ENCODE results near the gene FRS2.

FRS2 gene

DNA sequence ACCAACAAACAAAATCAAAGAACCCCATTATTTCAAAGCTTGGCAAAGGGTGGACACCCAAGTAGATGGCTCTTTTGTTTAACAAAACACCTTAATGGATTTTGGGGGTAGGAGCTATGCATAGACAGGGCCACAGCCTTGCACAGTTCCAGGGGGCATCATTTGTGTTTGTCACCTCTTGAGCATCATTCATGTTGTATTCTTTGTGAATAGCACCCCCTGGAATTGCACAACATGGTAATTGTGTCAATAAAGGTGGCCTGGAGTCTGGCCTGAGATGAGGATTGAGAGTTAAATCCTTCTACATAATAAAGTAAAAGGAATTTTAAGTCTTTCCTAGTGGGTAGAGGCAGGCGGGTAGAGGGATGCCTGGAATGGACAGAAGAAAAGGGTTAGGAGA, 3.3 kb upstream of the FRS2 start:
- no peak for DNase-seq

DNA sequence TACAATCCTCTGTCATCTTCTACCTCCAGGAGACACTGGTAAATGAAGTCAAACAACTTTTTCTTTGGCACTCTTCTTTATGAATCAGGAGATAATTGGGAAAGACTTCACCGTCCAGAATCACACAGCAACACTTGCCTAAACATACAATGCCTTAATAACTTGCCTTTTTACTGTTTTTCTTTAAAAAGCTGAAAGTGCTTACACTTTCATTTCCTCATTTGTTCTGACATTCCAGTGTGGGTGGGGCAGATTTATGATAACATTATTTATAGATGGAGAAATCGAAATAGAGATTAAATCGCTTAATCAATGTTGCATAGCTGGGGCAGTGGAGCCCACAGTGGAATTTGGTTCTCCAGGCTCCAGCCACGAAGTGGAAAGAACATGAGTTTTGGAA, 2.8 kb upstream of the FRS2 start:
- no peak for DNase-seq

DNA sequence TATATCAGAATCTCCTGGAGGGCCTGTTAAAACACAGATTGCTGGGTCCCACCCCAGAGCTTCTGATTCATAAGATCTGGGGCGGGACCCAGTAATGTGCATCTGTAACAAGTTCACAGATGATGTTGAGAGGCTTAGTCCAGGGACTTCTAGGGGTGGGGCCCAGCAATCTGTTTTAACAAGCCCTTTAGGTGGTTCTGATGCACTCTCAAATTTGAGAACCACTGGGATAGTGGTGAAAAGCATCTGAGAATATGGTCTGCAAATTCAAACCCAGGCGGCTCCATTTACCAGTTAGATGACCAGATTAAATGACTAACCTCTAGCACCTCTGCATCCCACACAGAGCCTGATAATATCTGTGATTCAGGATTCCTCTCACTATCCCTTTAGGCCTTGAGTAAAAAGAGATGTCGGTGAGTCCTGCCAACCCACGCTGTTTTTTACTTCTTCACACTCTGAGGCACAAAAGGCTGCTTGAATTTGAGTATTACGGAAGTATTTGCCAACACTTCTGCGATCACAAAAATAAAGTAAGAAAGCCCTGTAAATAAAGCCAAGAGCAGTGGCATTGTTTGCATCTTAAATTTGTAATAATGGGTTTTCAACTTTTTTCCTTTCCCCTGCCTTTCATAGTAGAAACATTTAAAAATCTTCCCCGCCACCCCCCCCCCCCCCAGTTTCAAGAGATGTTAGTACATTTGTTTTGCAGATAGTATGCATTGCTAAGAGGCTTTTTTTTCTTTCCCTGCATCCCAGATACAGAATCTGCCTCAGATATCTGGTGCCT, 1.8 kb upstream of the FRS2 start:
- no peak for DNase-seq

DNA sequence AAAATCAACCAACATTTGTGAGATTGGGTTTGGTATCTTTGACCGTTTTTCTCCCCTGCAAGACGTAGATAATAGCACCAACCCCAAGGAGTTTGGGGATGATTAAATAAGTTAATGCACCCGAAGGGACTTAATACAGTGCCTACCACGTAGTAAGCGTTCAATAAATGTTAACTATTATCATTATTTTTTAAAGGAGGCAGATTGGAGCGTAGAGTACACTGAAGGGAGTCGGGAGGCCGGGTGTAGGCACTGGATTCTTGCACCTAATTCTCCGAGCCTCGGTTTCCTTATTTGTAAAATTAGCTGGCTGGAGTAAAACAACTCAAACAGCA, 367 bp upstream of the FRS2 start:
- DNase-seq: no peak

DNA sequence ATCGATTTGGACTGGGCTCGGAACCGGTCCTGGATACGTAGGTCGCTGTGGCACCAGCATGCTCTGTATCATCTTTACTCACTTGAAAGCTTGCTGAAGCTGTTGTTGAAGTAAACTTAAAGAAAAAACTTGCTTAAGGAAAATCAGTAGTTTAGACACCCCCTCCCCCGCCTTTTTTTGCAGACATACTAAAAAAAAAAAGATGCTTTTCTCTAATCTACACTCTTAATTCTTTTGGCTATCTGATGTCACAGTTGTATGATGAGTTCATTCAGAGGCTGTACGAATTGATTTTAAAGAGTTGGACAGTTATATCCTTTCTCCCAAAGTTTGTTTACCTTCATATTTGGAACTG, 865 bp downstream of the FRS2 start:
- DNase-seq: no peak

DNA sequence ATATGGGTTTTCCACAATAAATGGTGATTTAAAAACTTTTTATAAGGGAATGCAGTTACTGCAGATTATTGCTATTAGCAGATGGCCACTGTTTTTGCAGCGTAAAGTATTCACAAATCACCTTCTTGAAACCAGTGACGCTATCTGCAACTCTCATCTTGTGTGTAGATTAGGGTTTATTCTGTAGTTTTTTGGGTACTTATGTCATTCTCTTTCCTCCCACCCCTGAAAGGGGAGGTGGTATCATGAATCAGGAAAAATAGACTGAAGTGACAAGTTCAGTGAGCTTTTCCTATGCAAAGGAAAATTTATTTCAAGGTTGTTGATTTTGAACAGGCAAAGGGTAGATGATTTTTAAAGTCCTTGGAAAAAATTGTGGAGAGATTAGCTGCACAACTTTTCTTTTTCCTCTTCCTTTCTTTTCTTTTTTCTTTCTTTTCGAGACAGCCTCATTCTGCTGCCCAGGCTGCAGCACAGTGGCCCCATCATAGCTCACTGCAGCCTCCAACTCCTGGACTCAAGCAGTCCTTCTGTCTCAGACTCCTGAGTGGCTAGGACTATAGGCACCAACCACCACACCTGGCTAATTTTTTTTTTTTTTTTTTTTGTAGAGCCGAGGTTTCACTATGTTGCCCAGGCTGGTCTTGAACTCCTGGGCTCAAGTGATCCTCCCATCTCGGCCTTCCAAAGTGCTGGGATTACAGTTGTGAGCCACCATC, 1.6 kb downstream of the FRS2 start:
- no peak for DNase-seq

DNA sequence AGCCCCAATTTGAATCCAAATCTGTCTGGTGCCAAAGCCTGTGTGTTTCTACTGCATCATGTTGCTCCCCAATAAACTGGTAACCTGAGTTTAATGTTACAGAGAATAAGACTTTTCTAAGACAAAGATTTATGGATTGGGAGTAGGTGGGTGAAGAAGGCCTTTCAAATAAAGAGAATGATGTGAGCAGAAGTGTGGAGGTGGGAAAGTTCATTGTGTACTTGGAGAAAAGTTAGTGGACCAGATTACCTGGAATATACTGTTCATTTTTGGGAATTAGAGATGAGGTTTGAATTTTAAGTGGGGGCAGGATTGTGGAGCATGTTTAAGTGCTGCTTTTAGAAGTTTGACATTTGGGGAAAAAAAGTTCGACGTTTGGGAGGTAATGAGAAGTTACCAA, 3.1 kb downstream of the FRS2 start:
- DNase-seq: no peak

DNA sequence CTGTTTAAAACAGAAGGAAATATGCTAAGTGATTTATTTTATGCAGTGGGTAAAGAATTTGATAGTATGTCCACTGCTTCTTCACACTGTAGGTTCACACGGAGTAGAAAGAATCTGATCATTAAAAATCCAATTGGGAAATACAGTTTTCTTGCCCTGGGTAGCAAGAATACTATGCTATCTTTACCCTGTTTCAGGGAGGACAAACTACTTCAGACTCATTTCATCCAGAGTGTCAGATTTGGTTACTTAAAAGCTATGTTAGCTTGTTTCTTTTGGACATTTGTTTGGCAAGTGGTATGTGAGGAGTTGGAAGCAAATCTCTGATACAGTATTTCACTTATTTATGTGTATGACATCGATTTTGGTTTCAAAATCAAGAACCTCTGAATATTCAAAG, 4.3 kb downstream of the FRS2 start:
- no peak for DNase-seq

DNA sequence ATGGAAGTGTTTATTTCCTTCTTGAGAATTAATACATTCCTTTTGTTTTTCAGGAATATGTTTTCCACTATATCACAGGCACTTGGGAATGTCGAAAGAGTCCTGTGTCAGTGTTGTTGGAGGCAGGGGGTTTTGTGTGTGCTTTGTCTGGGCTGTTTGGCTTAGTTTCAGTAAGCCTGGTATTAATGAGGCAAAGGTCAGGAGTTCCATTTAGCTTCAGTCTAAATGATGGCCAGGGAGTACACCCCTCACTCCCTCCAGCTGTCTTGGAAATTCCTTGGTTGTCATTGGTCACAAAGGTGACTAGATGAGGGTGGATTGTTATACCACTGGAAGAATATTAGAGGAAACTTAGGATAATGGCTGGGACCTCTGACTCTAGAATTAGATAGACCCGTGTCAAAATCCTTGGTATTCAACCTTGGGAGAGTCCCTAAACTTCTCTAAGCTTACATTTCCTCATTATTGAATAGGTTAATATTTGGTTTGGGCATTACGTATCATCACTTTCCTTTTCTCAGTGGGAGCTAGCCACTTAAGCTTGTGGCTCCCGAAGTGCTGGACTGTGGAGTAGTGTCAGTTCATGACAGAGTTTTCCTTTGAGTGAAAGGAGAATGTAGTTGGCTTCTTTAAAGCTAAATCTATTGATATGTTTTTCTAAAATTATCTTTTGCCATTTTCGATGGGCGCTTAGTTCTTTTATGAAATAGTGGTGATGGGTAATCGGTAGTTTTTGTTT, 5.2 kb downstream of the FRS2 start:
- DNase-seq: no peak

DNA sequence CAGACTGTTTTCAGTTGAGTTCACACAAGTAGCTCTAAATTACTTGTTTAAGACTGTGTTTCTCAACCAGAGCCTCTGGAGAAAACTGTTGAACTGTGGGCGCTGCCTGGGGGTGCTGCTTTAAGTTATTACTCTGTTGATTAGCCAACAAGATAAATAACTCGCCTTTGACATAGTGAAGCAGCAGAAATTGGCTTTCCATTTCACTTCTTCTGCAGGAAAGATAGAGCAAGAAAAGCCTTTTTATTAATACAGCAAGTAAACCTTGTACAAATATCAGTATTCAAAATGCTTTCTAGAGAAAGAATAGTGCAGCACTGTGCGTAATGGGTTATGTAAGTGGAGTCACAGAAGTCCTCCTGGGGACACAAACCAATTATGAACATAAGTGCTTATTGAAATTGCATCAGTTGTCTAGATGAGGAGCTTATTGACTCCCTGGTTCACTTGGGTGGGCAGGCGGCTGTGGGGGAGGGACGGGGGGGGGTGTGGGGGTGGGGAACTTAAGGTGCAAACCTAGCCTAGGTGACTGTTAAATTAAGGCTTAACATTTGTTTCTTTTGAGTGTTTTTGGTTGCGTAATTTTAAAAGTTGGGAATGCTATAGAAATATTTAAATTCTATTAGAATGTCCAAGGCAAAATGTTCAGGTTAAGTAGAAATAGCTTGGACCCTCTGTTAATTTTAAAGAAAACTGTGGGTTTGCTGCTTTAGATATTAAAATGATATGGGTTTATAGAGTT, 6.3 kb downstream of the FRS2 start:
- DNase-seq: no peak

DNA sequence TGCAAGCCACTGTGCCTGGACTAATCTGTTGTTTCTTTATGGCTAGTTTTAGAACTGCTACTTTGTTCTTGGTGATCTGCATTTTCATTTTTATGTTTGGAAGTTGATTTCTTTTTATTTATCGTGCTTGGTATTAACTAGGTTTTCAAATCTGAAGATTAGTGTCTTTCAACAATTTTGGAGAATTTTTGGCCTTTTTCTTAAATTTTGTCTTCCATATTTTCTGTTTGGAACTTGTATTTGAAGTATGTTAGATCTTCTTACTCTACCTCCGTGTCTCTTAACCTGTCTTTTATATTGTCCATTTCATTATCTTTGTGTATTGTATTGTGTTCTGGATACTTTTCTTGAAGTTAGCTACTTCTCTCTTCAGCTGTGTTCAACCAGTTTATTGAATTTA, 9.5 kb downstream of the FRS2 start:
- no peak for DNase-seq

DNA sequence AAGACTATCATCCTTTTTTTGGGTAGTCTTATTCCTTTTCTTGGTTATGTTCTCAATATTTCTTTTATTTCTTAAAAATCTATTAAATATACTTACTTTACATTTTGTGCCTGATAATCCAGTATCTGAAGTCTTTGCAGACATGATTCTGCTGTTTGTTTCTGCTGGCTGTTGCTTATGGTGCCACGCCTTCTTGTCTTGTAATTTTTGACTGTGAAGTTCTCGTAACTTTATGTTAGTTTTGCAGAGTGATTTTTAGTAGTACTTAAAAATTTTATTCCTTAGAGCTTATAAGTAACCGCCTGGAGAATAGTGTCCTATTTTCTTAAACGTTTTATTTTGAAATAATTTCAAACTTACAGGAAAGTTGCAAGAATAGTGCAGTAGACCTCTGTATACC, 10.5 kb downstream of the FRS2 start:
- no peak for DNase-seq

DNA sequence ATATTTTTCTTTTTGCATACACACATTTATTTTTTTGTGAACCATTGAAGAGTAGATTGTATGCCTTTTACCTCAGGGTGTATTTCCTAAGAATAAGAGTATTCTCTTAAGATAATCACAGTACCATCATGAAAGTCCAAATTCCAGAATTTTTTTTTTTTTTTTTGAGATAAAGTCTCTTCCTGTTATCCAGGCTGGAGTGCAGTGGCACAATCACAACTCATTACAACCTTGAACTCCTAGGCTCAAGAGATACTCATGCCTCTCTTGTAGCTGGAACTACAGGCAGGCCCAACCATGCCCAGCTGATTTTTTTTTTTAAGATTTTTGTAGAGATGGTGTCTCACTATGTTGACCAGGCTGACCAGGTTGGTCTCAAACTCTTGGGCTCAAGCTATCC, 10.9 kb downstream of the FRS2 start:
- DNase-seq: no peak

DNA sequence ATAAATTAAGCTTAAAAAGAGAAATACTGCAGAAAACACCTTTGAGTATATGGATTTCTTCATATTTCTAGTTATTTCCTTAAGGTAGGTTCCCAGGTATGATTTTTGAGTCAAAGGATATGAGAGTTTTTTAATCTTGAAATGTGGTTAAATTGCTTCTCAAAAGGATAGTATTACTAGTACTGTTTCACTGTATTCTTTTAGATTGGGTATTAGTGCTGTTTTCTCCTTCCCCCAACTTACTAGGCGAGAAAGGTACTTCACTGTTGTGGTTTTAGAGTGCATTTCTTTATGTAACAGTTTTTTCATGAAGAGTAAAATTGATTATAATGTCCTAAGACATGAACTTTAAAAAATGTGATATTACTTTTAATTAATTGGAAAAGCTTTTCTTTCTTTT, 13.5 kb downstream of the FRS2 start:
- no peak for DNase-seq

DNA sequence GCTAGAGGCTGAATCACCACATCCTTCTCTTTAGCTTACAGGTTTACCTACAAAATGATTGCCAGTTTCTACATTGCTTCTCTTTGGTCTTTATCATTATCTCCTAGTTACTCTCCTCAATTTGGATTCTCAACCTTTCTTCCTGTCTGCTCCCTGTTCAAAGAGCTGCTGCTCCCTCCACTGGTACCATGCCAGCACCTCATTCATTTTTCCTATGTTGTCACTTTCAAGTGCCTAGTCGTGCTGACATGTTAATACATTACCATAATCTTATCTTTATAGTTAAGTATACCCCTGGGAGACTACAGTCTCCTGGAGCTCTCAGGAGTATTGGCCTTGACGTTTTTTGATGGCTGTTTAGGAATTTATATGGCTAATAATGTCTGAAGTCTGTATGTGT, 14.2 kb downstream of the FRS2 start:
- no peak for DNase-seq

DNA sequence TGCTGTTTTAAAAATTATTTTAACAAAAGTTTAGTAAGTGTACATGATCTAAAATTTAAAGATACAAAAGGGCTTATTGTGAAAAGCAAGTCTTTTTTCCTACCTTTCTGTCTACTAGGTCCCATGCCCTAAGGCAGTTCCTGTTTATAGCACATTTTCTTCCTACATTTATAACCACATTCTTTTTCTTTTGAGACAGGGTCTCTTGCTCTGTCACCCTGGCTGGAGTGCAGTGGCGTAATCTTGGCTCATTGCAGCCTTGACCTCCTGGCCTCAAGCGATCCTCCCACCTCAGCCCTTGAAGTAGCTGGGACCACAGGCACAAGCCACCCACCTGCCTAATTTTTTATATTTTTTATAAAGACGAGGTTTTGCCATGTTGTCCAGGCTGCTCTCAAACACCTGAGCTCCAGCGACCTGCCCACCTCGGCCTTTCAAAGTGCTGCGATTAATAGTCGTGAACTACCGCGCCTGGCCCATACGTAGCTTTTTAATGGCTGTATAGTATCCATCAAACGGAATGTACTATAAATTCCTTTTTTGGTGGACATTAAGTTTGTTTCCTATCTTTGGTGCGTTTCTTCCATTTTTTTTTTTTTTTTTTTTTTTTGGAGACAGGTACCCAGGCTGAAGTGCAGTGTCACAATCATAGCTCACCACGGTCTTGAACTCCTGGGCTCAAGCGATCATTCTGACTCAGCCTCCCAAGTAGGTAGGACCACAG, 20.9 kb downstream of the FRS2 start:
- no peak for DNase-seq

DNA sequence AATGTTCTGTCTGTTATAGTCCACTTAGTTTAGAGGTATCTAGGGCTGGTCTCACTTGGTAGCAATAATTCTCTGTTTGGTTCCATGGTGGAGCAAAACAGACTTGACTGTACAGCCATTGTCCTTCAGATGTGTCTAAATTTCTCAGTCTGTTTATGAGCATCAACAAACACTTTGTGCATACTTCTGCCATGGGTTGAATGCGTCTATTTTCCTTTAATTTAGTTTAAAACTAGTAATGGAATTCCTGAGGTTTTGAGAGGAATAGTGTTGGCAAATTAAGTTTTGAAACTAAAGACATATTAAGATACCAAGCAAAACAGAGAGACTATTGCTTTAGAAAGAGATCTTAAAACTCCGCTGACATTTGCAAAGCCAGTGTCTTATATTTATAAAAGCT, 22.6 kb downstream of the FRS2 start:
- DNase-seq: no peak

DNA sequence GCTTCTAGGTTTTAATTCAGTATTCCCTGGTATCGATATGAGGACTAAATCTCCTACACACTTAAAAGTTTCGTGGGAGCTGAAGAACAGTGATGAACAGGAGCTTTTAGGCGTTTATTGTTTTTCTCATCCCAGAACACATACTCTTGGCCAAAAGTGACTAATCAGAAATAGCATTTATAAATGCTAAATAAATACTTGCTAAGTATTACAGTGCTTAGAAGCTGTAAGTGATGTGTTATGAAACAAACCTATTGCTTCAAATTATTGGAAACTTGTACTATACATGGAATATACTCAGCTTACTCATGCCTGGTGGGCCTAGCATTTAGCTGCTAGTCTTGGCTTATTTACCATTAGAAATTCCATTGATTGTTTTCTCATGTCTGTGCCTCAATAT, 24.9 kb downstream of the FRS2 start:
- DNase-seq: no peak

DNA sequence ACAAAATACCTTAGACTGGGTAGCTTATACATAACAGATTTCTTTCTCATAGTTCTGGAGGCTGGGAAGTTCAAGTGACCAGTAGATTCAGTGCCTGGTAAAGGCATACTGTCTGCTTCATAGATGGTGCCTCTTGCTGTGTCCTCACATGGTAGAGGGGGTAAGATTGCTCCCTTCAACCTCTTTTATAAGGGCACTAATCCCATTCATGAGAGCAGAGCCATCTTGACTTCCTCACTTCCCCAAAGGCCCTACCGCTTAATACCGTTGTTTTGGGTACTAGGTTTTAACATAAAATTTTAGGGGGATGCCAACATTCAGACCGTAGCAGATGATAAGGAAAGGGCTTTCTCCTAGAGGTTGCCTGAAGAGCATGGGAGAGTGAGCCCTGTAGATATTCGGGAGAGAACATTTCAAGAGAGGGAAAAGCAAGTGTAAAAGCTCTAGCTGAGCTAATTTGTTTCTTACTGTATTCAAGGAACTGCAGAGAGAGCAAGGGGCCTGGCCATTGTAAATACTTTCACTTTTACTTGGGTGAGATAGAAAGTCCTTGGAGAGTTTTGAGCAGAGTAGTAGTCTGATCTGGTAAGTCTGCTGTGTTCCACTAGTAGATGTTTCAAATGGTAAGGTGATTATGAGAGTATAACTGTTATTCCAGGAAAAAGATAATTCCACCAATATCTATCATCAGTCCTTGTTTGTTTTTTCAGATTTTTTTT, 27.3 kb downstream of the FRS2 start:
- no peak for DNase-seq

DNA sequence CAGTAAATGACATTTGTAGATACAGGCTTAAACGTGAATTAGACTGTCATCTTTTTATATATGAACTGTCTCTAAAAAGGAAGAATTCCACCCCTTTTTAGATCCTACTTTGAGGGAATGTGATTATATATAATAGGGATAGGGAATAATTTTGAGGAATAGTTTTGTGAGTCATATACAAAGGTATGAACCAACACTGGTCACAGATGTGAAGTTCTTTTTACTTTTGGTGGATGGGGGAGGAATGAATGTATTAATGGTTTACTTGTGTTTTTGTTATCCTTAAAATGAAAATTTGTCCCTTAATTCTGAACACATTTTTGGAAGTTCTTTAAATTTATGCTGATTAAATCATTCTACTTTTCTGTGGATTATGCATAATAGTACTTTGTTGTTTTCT, 30.4 kb downstream of the FRS2 start:
- no peak for DNase-seq

DNA sequence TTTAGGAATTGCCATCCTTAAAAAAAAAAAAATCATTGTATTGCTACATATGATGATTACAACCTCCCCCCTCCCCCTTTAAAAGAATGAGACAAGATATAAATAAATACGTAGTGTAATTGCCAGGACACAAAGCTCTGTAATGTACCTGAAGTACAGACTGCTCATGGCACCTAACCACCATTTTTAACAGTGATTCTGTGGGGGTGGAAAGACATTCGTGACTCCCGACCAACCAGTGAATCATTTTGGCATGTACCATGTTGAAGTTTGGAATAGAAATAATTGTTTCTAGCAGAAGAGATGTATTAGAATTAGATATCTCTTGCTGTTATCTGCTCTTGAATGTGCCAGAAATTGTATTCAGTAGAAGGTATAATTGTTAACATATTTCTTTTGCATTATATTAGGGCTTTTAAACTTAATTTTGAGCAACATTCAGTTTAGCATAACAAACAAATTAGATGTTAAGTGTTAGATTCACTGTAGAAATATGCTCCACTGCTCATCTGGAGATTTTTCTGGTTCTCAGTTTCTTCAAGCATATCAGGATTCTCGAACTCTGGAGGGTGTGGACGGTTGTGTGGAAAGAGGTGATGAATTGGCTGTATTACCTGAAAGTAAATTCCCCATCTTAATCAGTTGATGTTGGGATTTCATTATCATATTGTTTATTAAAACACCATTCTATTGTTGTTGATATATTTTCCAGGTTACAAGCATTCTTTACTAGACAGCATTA, 31.1 kb downstream of the FRS2 start:
- DNase-seq: no peak

All from NCI-H446 (cell line).